ENCODE measurements around the gene SCNN1A. TPM values are rescaled to one million over a fixed set of nuclear protein-coding genes. Genes with fewer than 3 reads are reported as not detected.
"Not testable (repeated sequence)": the region's sequence is repeated elsewhere in the genome, so short reads cannot be mapped to it uniquely, and the experiment has no call there.

The SCNN1A gene
- total RNA-seq, 6 experiments from 2014 or later, result 0.18 TPM; not detected in 5

DNA sequence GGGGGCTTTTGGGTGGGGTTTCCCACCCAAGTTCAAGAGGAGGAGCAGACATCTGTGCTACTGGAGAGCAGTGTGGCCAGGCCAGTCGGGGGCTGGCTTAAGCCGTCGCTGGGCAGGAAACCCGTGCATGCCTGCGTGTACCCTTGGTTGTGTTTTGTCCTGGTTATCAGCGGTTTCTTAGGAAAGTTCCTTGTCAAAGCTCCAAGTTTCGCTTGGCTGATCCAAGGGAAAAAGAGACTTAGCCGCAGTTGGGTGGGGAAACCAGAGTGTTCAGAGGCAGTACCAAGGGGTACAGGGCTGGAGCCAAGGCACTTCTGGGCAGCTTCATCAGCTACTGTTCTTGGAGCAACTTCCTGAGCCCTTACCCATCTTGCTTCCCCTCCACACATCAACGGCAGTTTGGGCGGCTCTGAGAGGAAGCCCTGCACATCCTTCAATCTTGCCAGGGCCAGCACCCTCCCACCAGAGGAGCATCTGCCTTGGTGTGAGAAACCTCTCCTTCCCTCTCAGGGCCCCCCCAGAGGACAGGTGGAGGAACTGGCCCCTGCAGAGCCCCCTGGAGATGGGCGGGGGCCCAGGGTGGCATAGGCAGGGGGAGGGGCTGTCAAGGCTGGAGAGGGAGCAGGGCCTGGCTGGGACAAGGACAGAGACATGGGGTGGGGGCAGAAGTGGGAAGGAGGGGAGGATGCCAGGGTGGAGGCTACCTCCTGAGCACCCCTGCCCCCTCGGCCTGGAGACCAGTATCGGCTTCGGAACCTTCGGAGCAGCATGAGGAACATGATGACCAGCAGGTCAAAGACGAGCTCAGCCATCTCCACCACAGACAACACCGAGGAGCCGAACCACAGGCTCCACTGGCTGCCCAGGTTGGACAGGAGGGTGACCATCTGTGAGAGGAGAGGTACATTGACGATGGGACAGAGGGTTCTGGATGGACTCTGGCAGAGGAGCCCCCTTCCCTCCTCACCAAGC is 27.7 kb downstream of the SCNN1A start:
- no peaks in the 10 kb centered on the region for H3K36me3 Mint-ChIP-seq (ENCODE audit: low read depth)
- no peaks in the 10 kb centered on the region for H3K9me3 Mint-ChIP-seq
- H3K27ac Mint-ChIP-seq, result no peak overlapping the region
- no peak overlapping the region for H3K4me3 Mint-ChIP-seq
- DNase-seq, result no peak
- H3K27me3 Mint-ChIP-seq (ENCODE audit: insufficient read depth), result peaks cover 3% of the 10 kb centered on the region
- H3K4me1 Mint-ChIP-seq (ENCODE audit: low read depth), result peaks cover 32% of the 10 kb centered on the region
- TF ChIP-seq, protein P1, sequence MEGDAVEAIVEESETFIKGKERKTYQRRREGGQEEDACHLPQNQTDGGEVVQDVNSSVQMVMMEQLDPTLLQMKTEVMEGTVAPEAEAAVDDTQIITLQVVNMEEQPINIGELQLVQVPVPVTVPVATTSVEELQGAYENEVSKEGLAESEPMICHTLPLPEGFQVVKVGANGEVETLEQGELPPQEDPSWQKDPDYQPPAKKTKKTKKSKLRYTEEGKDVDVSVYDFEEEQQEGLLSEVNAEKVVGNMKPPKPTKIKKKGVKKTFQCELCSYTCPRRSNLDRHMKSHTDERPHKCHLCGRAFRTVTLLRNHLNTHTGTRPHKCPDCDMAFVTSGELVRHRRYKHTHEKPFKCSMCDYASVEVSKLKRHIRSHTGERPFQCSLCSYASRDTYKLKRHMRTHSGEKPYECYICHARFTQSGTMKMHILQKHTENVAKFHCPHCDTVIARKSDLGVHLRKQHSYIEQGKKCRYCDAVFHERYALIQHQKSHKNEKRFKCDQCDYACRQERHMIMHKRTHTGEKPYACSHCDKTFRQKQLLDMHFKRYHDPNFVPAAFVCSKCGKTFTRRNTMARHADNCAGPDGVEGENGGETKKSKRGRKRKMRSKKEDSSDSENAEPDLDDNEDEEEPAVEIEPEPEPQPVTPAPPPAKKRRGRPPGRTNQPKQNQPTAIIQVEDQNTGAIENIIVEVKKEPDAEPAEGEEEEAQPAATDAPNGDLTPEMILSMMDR (IDR thresholded peaks at IDR 0.05), result no peak

DNA sequence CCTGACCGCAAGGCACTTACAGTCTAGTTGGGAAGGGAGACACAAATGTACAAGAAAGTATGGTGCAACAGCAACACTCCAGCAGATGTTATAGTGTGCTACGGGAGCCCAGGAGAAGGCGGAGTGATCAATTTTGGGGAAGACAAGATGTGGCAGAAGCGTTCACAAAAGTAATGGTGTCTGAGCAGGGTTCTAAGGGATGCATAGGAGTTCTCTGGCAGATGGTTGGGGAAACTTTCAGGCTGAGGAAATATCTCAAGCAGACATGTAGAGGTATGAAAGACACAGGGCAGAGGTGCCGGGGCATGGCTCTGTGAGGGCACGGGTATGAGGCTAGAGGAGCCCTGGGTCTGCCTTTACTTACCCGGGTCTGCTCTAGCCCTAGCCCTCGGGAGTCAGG is 28.4 kb downstream of the SCNN1A start:
- DNase-seq, result no peak
- no peak overlapping the region for H3K4me3 Mint-ChIP-seq
- H3K27ac Mint-ChIP-seq, result no peak overlapping the region
- TF ChIP-seq, protein P1 (IDR thresholded peaks at IDR 0.05), result no peak
- H3K4me1 Mint-ChIP-seq (ENCODE audit: low read depth), result peaks cover 39% of the 10 kb centered on the region
- H3K36me3 Mint-ChIP-seq (ENCODE audit: low read depth), result no peaks in the 10 kb centered on the region
- no peaks in the 10 kb centered on the region for H3K9me3 Mint-ChIP-seq
- H3K27me3 Mint-ChIP-seq (ENCODE audit: insufficient read depth), result peaks cover 3% of the 10 kb centered on the region

DNA sequence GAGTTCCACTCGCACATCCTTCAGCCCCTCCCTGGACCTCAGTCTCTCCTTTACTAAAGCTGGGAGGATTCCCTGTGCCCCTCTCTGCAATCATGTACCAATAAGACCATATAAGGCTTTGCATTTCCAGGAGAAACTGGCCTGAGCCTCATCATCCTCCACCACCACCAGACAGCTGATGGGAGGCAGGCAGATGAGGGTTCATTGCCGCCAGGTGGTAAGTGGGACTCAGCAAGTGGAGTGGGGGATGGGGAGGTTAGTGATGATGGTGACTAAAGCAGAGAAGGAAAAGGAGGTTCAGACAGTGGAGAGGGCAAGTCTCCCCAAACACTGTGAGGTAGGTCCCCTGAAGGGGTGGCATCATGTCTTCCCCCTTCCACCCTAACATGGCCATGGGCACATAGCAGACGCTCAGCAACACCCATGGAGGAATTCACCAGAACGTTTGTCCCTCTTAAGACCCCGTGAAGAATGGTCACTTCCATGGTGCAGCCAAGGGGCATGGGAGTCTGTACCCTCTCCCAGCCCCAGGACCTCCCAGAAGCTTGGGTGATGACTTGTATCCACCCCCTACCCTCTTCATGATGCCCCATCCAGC is 29.0 kb downstream of the SCNN1A start:
- no peaks in the 10 kb centered on the region; the same call in 1 of the 2 replicates for H3K36me3 Mint-ChIP-seq (ENCODE audit: low read depth)
- DNase-seq, result no peak
- no peaks in the 10 kb centered on the region for H3K9me3 Mint-ChIP-seq
- H3K27me3 Mint-ChIP-seq (ENCODE audit: insufficient read depth), result peaks cover 3% of the 10 kb centered on the region
- no peak overlapping the region for H3K27ac Mint-ChIP-seq
- TF ChIP-seq, protein P1 (IDR thresholded peaks at IDR 0.05), result no peak
- H3K4me3 Mint-ChIP-seq, result no peak overlapping the region
- peaks cover 41% of the 10 kb centered on the region for H3K4me1 Mint-ChIP-seq (ENCODE audit: low read depth)

DNA sequence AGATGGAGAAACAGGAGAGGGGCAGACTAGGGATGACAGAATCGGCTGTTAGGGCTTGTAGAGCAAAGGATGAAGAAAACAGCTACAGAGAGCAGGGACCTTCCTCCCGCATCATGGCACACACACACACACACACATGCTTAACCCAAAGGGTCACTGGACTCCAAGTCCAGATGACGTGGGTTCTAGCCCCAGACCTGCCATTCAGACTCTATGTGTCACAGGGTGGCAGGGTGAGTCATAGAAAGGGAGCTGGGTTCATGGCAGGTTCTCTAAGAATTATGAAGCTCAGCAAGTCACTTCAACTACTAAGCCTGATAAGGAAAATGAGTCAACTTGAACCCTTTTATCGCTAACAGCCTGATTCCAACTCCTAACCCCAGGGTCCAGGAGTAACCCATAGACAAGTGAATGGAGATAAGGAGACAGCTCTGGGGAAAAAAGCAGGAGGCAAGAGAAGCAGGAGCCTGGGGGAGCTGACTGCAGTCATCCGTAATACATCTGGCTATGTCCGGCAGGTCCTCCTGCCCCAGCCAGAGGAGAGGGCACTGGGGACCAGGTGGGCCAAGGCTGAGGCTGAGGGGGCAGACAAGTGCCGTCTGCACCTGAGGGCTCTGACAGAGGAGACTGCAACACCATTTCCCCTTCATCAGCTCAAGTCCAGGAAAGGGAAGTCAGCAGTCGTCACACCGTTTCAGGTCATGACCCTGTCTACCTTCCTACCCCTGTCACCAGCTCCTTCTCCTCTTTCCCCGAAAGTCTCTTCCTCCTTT is 29.9 kb downstream of the SCNN1A start:
- Mint-ChIP-seq H3K27ac (peak overlapping the region; percentile 80), H3K9me3 (no peaks in the 10 kb centered on the region), H3K27me3 (ENCODE audit: insufficient read depth) (peaks cover 3% of the 10 kb centered on the region), H3K4me1 (ENCODE audit: low read depth) (peaks cover 41% of the 10 kb centered on the region), H3K36me3 (ENCODE audit: low read depth) (no peaks in the 10 kb centered on the region; the same call in 1 of the 2 replicates), H3K4me3 (peak overlapping the region; percentile 26)
- TF ChIP-seq, protein P1 (IDR thresholded peaks at IDR 0.05), result no peak
- peak; percentile 97 for DNase-seq

DNA sequence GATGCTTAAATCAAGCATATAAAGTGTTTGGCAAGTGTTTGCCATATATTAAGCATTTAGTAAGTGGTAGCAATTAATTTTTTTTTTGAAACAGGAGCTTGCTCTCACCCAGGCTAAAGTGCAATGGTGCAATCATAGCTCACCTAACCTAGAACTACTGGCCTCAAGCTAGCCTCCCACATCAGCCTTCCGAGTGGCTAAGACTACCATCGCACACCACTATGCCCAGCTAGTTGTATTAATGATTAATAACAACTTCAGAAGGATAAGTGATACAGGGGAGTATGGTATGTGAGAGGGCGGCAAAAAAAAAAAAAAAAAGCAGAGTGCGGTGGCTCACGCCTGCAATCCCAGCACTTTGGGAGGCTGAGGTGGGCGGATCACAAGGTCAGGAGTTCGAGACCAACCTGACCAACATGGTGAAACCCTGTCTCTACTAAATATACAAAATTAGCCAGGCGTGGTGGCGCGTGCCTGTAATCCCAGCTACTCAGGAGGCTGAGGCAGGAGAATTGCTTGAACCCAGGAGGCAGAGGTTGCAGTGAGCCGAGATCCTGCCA is 31.2 kb downstream of the SCNN1A start:
- H3K4me3 Mint-ChIP-seq; H3K27me3 Mint-ChIP-seq (ENCODE audit: insufficient read depth): not testable (repeated sequence)

More for the DNA sequence above, 31.2 kb downstream of the SCNN1A start:
- not testable (repeated sequence) for H3K36me3 Mint-ChIP-seq (ENCODE audit: low read depth); H3K27ac Mint-ChIP-seq; H3K9me3 Mint-ChIP-seq; DNase-seq
- peaks cover 41% of the 10 kb centered on the region for H3K4me1 Mint-ChIP-seq (ENCODE audit: low read depth)

All from HFFc6 (cell line).